ENCODE measurements around the gene BLACAT1. TPM values are rescaled to one million over a fixed set of nuclear protein-coding genes. Genes with fewer than 3 reads are reported as not detected.

The BLACAT1 gene
- total RNA-seq, 1 experiment from 2014 or later = 9.8 TPM

- TF ChIP-seq MAX (CRISPR knock-in tag; IDR thresholded peaks at IDR 0.05) (no peak), MYBL2 (CRISPR knock-in tag; IDR thresholded peaks at IDR 0.05) (no peak), ATF1 (CRISPR knock-in tag; IDR thresholded peaks at IDR 0.05) (no peak), TEAD4 (CRISPR knock-in tag; IDR thresholded peaks at IDR 0.05) (no peak), E2F4 (CRISPR knock-in tag; IDR thresholded peaks at IDR 0.05; ENCODE audit: borderline replicate concordance, low read depth) (no peak), KAT7 (CRISPR knock-in tag; IDR thresholded peaks at IDR 0.05; ENCODE audit: borderline replicate concordance) (0 out of 2 replicates have a peak, but pooled peaks have one; percentile 12), ESRRA (CRISPR knock-in tag; IDR thresholded peaks at IDR 0.05; ENCODE audit: borderline replicate concordance) (peak; percentile 19; the same call in 1 of the 2 replicates), ZNF121 (CRISPR knock-in tag; IDR thresholded peaks at IDR 0.05) (peak; percentile 94), HMGA2 (CRISPR knock-in tag; IDR thresholded peaks at IDR 0.05) (no peak), ZNF423 (CRISPR knock-in tag; IDR thresholded peaks at IDR 0.05) (peak; percentile 54; the same call in 1 of the 2 replicates), CREM (CRISPR knock-in tag; IDR thresholded peaks at IDR 0.05) (no peak; the same call in 1 of the 2 replicates), CDX4 (CRISPR knock-in tag; IDR thresholded peaks at IDR 0.05; ENCODE audit: borderline replicate concordance) (no peak), NFATC4 (CRISPR knock-in tag; IDR thresholded peaks at IDR 0.05) (no peak), MXD4 (CRISPR knock-in tag; IDR thresholded peaks at IDR 0.05; ENCODE audit: borderline replicate concordance) (no peak), GRHL2 (CRISPR knock-in tag; IDR thresholded peaks at IDR 0.05; ENCODE audit: insufficient replicate concordance, severe bottlenecking) (no peak), ZBTB43 (CRISPR knock-in tag; IDR thresholded peaks at IDR 0.05) (peak; percentile 95), GTF2I (CRISPR knock-in tag; conservative IDR thresholded peaks at IDR 0.05) (no peak)
- TF ChIP-seq, protein P1, sequence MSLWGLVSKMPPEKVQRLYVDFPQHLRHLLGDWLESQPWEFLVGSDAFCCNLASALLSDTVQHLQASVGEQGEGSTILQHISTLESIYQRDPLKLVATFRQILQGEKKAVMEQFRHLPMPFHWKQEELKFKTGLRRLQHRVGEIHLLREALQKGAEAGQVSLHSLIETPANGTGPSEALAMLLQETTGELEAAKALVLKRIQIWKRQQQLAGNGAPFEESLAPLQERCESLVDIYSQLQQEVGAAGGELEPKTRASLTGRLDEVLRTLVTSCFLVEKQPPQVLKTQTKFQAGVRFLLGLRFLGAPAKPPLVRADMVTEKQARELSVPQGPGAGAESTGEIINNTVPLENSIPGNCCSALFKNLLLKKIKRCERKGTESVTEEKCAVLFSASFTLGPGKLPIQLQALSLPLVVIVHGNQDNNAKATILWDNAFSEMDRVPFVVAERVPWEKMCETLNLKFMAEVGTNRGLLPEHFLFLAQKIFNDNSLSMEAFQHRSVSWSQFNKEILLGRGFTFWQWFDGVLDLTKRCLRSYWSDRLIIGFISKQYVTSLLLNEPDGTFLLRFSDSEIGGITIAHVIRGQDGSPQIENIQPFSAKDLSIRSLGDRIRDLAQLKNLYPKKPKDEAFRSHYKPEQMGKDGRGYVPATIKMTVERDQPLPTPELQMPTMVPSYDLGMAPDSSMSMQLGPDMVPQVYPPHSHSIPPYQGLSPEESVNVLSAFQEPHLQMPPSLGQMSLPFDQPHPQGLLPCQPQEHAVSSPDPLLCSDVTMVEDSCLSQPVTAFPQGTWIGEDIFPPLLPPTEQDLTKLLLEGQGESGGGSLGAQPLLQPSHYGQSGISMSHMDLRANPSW (CRISPR knock-in tag; conservative IDR thresholded peaks at IDR 0.05; ENCODE audit: low read depth) = no peak
- TF ChIP-seq, protein P2, sequence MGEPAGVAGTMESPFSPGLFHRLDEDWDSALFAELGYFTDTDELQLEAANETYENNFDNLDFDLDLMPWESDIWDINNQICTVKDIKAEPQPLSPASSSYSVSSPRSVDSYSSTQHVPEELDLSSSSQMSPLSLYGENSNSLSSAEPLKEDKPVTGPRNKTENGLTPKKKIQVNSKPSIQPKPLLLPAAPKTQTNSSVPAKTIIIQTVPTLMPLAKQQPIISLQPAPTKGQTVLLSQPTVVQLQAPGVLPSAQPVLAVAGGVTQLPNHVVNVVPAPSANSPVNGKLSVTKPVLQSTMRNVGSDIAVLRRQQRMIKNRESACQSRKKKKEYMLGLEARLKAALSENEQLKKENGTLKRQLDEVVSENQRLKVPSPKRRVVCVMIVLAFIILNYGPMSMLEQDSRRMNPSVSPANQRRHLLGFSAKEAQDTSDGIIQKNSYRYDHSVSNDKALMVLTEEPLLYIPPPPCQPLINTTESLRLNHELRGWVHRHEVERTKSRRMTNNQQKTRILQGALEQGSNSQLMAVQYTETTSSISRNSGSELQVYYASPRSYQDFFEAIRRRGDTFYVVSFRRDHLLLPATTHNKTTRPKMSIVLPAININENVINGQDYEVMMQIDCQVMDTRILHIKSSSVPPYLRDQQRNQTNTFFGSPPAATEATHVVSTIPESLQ (CRISPR knock-in tag; IDR thresholded peaks at IDR 0.05) = peak; percentile 39; the same call in 1 of the 2 replicates
- TF ChIP-seq, protein P3, sequence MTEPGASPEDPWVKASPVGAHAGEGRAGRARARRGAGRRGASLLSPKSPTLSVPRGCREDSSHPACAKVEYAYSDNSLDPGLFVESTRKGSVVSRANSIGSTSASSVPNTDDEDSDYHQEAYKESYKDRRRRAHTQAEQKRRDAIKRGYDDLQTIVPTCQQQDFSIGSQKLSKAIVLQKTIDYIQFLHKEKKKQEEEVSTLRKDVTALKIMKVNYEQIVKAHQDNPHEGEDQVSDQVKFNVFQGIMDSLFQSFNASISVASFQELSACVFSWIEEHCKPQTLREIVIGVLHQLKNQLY (CRISPR knock-in tag; IDR thresholded peaks at IDR 0.05) = no peak
- TF ChIP-seq, protein P4, sequence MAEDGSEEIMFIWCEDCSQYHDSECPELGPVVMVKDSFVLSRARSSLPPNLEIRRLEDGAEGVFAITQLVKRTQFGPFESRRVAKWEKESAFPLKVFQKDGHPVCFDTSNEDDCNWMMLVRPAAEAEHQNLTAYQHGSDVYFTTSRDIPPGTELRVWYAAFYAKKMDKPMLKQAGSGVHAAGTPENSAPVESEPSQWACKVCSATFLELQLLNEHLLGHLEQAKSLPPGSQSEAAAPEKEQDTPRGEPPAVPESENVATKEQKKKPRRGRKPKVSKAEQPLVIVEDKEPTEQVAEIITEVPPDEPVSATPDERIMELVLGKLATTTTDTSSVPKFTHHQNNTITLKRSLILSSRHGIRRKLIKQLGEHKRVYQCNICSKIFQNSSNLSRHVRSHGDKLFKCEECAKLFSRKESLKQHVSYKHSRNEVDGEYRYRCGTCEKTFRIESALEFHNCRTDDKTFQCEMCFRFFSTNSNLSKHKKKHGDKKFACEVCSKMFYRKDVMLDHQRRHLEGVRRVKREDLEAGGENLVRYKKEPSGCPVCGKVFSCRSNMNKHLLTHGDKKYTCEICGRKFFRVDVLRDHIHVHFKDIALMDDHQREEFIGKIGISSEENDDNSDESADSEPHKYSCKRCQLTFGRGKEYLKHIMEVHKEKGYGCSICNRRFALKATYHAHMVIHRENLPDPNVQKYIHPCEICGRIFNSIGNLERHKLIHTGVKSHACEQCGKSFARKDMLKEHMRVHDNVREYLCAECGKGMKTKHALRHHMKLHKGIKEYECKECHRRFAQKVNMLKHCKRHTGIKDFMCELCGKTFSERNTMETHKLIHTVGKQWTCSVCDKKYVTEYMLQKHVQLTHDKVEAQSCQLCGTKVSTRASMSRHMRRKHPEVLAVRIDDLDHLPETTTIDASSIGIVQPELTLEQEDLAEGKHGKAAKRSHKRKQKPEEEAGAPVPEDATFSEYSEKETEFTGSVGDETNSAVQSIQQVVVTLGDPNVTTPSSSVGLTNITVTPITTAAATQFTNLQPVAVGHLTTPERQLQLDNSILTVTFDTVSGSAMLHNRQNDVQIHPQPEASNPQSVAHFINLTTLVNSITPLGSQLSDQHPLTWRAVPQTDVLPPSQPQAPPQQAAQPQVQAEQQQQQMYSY (CRISPR knock-in tag; IDR thresholded peaks at IDR 0.05) = peak; percentile 50
- TF ChIP-seq, protein P5, sequence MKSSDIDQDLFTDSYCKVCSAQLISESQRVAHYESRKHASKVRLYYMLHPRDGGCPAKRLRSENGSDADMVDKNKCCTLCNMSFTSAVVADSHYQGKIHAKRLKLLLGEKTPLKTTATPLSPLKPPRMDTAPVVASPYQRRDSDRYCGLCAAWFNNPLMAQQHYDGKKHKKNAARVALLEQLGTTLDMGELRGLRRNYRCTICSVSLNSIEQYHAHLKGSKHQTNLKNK (CRISPR knock-in tag; IDR thresholded peaks at IDR 0.05) = no peak
- TF ChIP-seq, protein P6, sequence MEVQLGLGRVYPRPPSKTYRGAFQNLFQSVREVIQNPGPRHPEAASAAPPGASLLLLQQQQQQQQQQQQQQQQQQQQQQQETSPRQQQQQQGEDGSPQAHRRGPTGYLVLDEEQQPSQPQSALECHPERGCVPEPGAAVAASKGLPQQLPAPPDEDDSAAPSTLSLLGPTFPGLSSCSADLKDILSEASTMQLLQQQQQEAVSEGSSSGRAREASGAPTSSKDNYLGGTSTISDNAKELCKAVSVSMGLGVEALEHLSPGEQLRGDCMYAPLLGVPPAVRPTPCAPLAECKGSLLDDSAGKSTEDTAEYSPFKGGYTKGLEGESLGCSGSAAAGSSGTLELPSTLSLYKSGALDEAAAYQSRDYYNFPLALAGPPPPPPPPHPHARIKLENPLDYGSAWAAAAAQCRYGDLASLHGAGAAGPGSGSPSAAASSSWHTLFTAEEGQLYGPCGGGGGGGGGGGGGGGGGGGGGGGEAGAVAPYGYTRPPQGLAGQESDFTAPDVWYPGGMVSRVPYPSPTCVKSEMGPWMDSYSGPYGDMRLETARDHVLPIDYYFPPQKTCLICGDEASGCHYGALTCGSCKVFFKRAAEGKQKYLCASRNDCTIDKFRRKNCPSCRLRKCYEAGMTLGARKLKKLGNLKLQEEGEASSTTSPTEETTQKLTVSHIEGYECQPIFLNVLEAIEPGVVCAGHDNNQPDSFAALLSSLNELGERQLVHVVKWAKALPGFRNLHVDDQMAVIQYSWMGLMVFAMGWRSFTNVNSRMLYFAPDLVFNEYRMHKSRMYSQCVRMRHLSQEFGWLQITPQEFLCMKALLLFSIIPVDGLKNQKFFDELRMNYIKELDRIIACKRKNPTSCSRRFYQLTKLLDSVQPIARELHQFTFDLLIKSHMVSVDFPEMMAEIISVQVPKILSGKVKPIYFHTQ (CRISPR knock-in tag; IDR thresholded peaks at IDR 0.05) = no peak
These were observed 580 bp upstream of the BLACAT1 start (continued) for GRCh38 chr1:205456383-205456867.

Measured in WTC11 (cell line).